ENCODE data around the gene MOB2.
"Not testable (repeated sequence)": the region's sequence is repeated elsewhere in the genome, so short reads cannot be mapped to it uniquely, and the experiment has no call there.

The MOB2 gene

DNA sequence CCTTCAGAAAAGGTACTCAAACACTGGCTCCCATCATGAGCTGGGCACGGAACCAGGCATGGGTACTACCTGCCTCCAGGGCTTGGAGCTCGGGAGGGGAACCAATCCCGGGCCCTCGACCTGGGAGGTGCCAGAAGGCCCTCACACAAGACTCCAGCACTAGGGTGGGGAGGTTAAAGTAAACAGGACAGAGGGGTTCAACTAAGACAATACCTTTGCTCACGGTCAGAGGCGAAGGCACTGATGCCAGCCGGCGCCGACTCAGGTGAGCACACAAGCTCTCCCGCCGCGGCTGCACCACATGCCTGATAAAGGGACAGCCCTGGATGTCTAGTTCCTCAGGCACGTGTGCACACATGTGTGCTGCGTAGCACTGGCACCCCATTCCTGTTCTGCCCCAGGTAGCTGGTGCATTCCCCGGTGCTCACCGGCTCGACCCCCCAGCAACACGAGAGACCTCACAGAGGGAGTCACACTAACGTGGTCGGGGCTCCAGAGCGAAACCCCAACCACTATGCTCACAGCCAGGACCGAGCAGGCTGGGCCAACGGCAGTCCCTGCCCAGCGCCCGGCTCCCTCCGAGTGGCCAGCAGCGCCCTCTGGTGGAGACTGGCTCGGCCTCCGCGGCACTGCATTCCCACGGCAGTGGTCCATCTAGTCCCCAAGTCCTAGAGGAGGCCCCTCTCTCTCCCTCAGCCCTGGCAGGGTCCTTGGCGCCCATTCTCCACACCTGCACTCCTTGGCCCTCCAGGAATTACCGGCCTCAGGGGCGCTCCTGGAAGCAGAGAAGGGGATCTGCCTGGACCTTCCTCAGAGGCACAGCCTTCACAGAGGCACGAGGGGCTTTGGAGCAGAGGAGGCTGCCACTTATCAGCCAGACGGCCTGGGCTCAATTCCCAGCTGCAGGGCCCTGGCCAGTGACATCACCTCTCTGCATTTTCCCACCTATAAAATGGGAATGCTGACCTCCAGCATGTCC is 28.8 kb upstream of the MOB2 start:
- Histone ChIP-seq H2AFZ (ENCODE audit: low read depth, low read length) (no peak overlapping the region), H4K20me1 (ENCODE audit: insufficient read depth, low read length) (peaks cover 92% of the 10 kb centered on the region), H3K27me3 (ENCODE audit: insufficient read depth, low read length, poor library complexity) (no peaks in the 10 kb centered on the region), H3K4me1 (ENCODE audit: insufficient read depth, low read length) (no peaks in the 10 kb centered on the region), H3K27ac (ENCODE audit: low read length) (no peak overlapping the region), H3K79me2 (ENCODE audit: insufficient read depth, low read length) (peaks cover 92% of the 10 kb centered on the region), H3K9me3 (ENCODE audit: insufficient read depth, low read length, severe bottlenecking) (no peaks in the 10 kb centered on the region), H3K4me2 (ENCODE audit: insufficient read depth, low read length) (no peak overlapping the region), H3K36me3 (ENCODE audit: insufficient read depth, low read length) (no peaks in the 10 kb centered on the region), H3K4me3 (ENCODE audit: low read depth in 1 of 2, low read length in 2 of 2) (no peak overlapping the region), H3K9ac (ENCODE audit: low read depth, low read length) (no peak overlapping the region)
- ATAC-seq (ENCODE audit: insufficient read depth, low read depth) (peak; percentile 48; the same call in 1 of the 3 replicates), DNase-seq (peak; percentile 35)
- TF ChIP-seq EZH2 (IDR thresholded peaks at IDR 0.05; ENCODE audit: borderline replicate concordance, low read depth, low read length, severe bottlenecking): no peak
- TF ChIP-seq, protein P1, sequence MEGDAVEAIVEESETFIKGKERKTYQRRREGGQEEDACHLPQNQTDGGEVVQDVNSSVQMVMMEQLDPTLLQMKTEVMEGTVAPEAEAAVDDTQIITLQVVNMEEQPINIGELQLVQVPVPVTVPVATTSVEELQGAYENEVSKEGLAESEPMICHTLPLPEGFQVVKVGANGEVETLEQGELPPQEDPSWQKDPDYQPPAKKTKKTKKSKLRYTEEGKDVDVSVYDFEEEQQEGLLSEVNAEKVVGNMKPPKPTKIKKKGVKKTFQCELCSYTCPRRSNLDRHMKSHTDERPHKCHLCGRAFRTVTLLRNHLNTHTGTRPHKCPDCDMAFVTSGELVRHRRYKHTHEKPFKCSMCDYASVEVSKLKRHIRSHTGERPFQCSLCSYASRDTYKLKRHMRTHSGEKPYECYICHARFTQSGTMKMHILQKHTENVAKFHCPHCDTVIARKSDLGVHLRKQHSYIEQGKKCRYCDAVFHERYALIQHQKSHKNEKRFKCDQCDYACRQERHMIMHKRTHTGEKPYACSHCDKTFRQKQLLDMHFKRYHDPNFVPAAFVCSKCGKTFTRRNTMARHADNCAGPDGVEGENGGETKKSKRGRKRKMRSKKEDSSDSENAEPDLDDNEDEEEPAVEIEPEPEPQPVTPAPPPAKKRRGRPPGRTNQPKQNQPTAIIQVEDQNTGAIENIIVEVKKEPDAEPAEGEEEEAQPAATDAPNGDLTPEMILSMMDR (IDR thresholded peaks at IDR 0.05; ENCODE audit: borderline replicate concordance, extremely low read depth, low read length, poor library complexity, severe bottlenecking): peak; percentile 71

DNA sequence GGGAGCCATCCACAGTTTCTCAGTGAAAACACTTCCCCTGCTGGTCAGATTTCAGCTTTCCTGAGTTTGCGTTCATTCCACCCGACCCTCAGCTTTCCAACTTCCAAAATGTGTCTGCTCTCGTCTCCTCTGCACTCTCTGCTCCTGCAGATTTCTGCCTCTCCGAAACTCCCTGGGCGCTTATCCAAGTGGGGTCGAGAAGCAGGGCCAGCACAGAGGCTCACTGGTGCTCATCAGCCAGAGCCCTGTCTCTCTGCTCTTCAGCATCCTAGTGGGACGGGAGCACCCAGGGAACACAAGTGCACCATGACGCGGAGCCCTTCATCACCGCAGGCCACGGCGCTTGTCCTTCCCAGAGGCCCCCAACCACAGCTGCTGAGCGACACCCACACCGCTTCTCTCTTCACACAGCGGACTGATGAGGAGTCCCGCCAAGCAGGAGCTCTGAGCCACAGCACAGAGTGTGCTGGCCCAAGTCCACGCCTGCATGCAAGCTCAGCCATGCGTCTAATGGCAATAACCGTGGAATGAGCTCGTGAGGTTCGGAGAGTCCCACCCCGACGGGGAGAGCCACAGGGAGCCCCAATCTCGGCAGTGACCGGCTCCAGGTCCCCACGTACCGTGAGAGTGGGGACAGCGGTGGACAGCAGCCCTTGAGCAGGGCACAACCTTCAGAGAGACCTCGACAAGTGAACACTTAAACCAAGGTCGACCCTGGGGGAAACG is 27.9 kb upstream of the MOB2 start:
- Histone ChIP-seq H3K36me3 (ENCODE audit: insufficient read depth, low read length) (no peaks in the 10 kb centered on the region), H3K27me3 (ENCODE audit: insufficient read depth, low read length, poor library complexity) (no peaks in the 10 kb centered on the region), H3K27ac (ENCODE audit: low read length) (no peak overlapping the region), H3K9ac (ENCODE audit: low read depth, low read length) (no peak overlapping the region), H3K9me3 (ENCODE audit: insufficient read depth, low read length, severe bottlenecking) (no peaks in the 10 kb centered on the region), H4K20me1 (ENCODE audit: insufficient read depth, low read length) (peaks cover 85% of the 10 kb centered on the region), H3K4me2 (ENCODE audit: insufficient read depth, low read length) (no peak overlapping the region), H3K4me1 (ENCODE audit: insufficient read depth, low read length) (no peaks in the 10 kb centered on the region), H2AFZ (ENCODE audit: low read depth, low read length) (no peak overlapping the region), H3K79me2 (ENCODE audit: insufficient read depth, low read length) (peaks cover 86% of the 10 kb centered on the region), H3K4me3 (ENCODE audit: low read depth in 1 of 2, low read length in 2 of 2) (no peak overlapping the region)
- DNase-seq (no peak), ATAC-seq (ENCODE audit: insufficient read depth, low read depth) (no peak)
- TF ChIP-seq, protein P1 (IDR thresholded peaks at IDR 0.05; ENCODE audit: borderline replicate concordance, extremely low read depth, low read length, poor library complexity, severe bottlenecking): no peak
- TF ChIP-seq EZH2 (IDR thresholded peaks at IDR 0.05; ENCODE audit: borderline replicate concordance, low read depth, low read length, severe bottlenecking): no peak

DNA sequence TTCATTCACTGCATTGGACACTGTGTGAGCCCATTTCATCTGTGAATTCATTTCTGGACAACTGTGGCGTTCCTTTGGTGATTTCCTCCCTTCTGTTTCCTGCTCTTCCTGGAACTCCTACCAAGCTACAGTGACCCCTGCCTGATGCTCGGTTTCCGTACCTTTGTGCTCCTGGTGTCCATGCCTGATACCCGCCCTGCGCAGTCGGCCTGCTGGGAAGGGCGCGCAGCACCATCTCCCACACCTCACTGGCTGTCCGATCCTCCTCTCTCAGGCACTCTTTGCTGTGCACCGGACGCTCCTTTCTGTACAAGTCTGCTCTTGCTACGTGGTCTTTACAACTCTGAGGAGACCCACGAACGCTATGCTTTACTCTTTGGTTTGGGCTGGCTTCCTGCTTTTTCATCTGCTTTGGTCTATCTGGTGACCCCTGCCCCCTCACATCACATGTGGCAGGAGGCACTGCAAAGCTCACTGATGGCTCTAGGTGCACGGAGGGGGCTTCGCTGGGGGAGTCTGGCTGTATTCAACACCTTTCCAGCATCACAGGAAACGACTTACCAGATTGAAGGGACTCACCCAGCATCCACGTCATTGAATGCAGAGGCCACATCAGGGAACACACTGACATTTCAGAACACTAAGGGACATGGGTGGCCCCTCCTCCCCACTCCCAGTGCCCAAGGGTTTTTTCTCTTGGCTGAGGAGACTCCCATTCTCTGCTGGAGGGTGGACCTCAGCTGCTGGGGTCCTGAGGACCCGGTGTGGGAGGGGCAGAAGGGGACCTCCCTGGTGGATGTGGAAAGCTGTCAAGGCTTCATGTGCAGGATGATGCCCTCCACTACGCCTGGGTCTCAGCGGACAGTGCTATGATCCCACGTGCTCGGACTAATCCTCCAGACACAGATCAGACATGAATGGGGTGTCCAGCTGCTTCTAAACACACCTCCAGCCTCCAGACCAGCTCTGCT is 27.0 kb upstream of the MOB2 start:
- H3K36me3 ChIP-seq (ENCODE audit: insufficient read depth, low read length): no peaks in the 10 kb centered on the region
- H3K9ac ChIP-seq (ENCODE audit: low read depth, low read length): no peak overlapping the region
- no peak for TF ChIP-seq EZH2 (IDR thresholded peaks at IDR 0.05; ENCODE audit: borderline replicate concordance, low read depth, low read length, severe bottlenecking)
- TF ChIP-seq, protein P1 (IDR thresholded peaks at IDR 0.05; ENCODE audit: borderline replicate concordance, extremely low read depth, low read length, poor library complexity, severe bottlenecking): no peak
- no peaks in the 10 kb centered on the region for H3K27me3 ChIP-seq (ENCODE audit: insufficient read depth, low read length, poor library complexity)
- H2AFZ ChIP-seq (ENCODE audit: low read depth, low read length): no peak overlapping the region
- peaks cover 86% of the 10 kb centered on the region for H4K20me1 ChIP-seq (ENCODE audit: insufficient read depth, low read length)
- H3K9me3 ChIP-seq (ENCODE audit: insufficient read depth, low read length, severe bottlenecking): no peaks in the 10 kb centered on the region
- H3K27ac ChIP-seq (ENCODE audit: low read length): no peak overlapping the region
- no peaks in the 10 kb centered on the region for H3K4me1 ChIP-seq (ENCODE audit: insufficient read depth, low read length)
- DNase-seq: no peak
- H3K79me2 ChIP-seq (ENCODE audit: insufficient read depth, low read length): peaks cover 86% of the 10 kb centered on the region
- no peak for ATAC-seq (ENCODE audit: insufficient read depth, low read depth)
- no peak overlapping the region for H3K4me2 ChIP-seq (ENCODE audit: insufficient read depth, low read length)
- no peak overlapping the region for H3K4me3 ChIP-seq (ENCODE audit: low read depth in 1 of 2, low read length in 2 of 2)

DNA sequence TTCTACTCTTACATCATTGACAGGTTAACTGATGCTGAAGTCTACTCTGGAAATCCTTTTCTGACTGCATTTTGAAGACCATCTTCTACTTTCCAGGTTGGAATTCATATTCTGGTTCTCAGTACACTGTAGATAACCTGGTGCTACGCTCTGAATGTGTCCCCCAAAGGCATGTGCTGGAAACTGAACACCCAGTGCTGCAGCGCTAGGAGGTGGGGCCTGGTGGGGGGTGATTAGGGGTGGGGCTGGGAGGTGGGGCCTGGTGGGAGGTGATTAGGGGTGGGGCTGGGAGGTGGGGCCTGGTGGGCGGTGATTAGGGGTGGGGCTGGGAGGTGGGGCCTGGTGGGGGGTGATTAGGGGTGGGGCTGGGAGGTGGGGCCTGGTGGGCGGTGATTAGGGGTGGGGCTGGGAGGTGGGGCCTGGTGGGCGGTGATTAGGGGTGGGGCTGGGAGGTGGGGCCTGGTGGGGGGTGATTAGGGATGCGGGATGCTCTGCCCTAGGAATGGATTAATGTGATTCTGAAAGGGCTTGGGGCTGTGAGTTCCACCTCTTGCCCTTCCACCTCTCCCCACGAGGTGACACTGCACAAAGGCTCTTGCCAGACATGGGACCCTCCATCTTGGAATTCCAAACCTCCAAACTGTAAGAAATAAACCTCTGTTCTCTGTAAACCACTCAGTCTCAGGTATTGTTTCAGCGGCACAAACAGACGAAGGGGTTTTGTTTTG is 26.1 kb upstream of the MOB2 start:
- not testable (repeated sequence) for H3K36me3 ChIP-seq (ENCODE audit: insufficient read depth, low read length); H3K27ac ChIP-seq (ENCODE audit: low read length); H3K9ac ChIP-seq (ENCODE audit: low read depth, low read length); H3K9me3 ChIP-seq (ENCODE audit: insufficient read depth, low read length, severe bottlenecking); H3K4me2 ChIP-seq (ENCODE audit: insufficient read depth, low read length); H2AFZ ChIP-seq (ENCODE audit: low read depth, low read length); H3K4me3 ChIP-seq (ENCODE audit: low read depth in 1 of 2, low read length in 2 of 2); H3K4me1 ChIP-seq (ENCODE audit: insufficient read depth, low read length); H3K27me3 ChIP-seq (ENCODE audit: insufficient read depth, low read length, poor library complexity)
- peaks cover 85% of the 10 kb centered on the region for H3K79me2 ChIP-seq (ENCODE audit: insufficient read depth, low read length)
- ATAC-seq (ENCODE audit: insufficient read depth, low read depth): peak; percentile 59; the same call in 1 of the 3 replicates
- peaks cover 83% of the 10 kb centered on the region for H4K20me1 ChIP-seq (ENCODE audit: insufficient read depth, low read length)
- peak; percentile 20 for DNase-seq

Data from DND-41 (cell line).